Stimulated activated CD4-positive, alpha-beta T cell treated with anti-CD3 and anti-CD28 coated beads, Interleukin-15, amount 100 ng/mL, for 24 hours (primary cell): Measurements from ENCODE around the gene TNFAIP8L2.
"Not testable (repeated sequence)": the region's sequence is repeated elsewhere in the genome, so short reads cannot be mapped to it uniquely, and the experiment has no call there.

Source experiments
- DNase-seq: peaks from one replicate; pipeline ENCODE4 v3.0.0-alpha.2; 2020

Gene TNFAIP8L2

GRCh38 chr1:151193304-151193703, 36.9 kb downstream of the TNFAIP8L2 start:
- no peak for DNase-seq

- no peak for DNase-seq
Measured at GRCh38 chr1:151193856-151194255, 37.4 kb downstream of the TNFAIP8L2 start.

GRCh38 chr1:151194894-151195594, 38.6 kb downstream of the TNFAIP8L2 start:
- DNase-seq, result not testable (repeated sequence)

- DNase-seq, result peak; percentile 67
Measured at GRCh38 chr1:151196292-151196800, 39.9 kb downstream of the TNFAIP8L2 start.

GRCh38 chr1:151197863-151198253, 41.4 kb downstream of the TNFAIP8L2 start:
- no peak for DNase-seq

GRCh38 chr1:151198254-151199127, 42.0 kb downstream of the TNFAIP8L2 start, which contains the start of gene PIP5K1A:
TSS of gene PIP5K1A (plus strand) at chr1:151198552. CDS start at chr1:151198997, 445 bp downstream.
- peak; percentile 99 for DNase-seq

GRCh38 chr1:151199873-151200581, 43.6 kb downstream of the TNFAIP8L2 start:
- DNase-seq, result peak; percentile 30

- DNase-seq, result not testable (repeated sequence)
Measured at GRCh38 chr1:151205381-151205965, 49.0 kb downstream of the TNFAIP8L2 start.
